ENCODE data around the gene KLK8.

Gene KLK8

DNA sequence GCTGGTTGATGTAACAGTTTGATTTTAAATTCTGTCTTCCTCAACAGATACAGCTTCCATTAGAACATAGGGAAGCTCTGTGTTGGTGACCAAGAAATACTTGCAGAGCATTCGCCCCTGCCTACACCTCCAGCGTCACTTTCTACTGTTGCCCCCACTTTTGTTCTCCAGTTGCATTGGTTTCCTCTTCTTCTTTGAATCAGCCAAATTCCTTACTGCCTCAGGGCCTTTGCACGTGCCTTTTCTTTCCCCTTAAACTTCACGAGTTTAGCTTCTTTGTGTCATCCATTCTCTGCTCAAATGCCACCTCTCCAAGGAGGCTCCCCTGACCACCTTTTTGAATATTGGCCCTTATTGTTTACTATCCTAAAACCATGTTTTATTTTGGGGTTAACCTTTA, 54.3 kb downstream of the KLK8 start:
- DNase-seq (ENCODE audit: low read depth in 2 of 2): no peak
